NCI-H2196 (cell line): ENCODE measurements around the gene PTPN1.

Experiments
- DNase-seq: peaks from one replicate; lab custom pipeline; 2025; ENCODE audit not compliant: unreplicated experiment; lab: John Stamatoyannopoulos, UW

Gene PTPN1

GRCh38 chr20:50629670-50630045 lies 119.5 kb downstream of the PTPN1 start:
- DNase-seq, result no peak

- no peak for DNase-seq
Measured at GRCh38 chr20:50630578-50631263, 120.5 kb downstream of the PTPN1 start.

GRCh38 chr20:50632236-50632635 lies 122.1 kb downstream of the PTPN1 start:
- DNase-seq, result no peak

- no peak for DNase-seq
Measured at GRCh38 chr20:50632701-50633100, 122.5 kb downstream of the PTPN1 start.

GRCh38 chr20:50633361-50633760 lies 123.2 kb downstream of the PTPN1 start:
- no peak for DNase-seq

- DNase-seq, result no peak
Measured at GRCh38 chr20:50634191-50634590, 124.0 kb downstream of the PTPN1 start.
